ENCODE data around the gene CATSPER3.

Gene CATSPER3

GRCh38 chr5:135012033-135012588 is 44.4 kb downstream of the CATSPER3 start:
- no peak for DNase-seq

GRCh38 chr5:135012951-135013391 is 45.3 kb downstream of the CATSPER3 start:
- no peak for DNase-seq

GRCh38 chr5:135013445-135013844 is 45.7 kb downstream of the CATSPER3 start:
- DNase-seq = no peak

GRCh38 chr5:135013947-135014570 is 46.4 kb downstream of the CATSPER3 start:
- no peak for DNase-seq

GRCh38 chr5:135015942-135016341 is 48.2 kb downstream of the CATSPER3 start:
- no peak for DNase-seq

GRCh38 chr5:135016861-135017290 is 49.2 kb downstream of the CATSPER3 start:
- DNase-seq = no peak

- DNase-seq = no peak
Measured at GRCh38 chr5:135018457-135018856, 50.8 kb downstream of the CATSPER3 start.

GRCh38 chr5:135019314-135019713 is 51.6 kb downstream of the CATSPER3 start:
- no peak for DNase-seq

- DNase-seq = no peak
Measured at GRCh38 chr5:135020111-135020895, 52.6 kb downstream of the CATSPER3 start.

GRCh38 chr5:135024956-135025729 is 57.4 kb downstream of the CATSPER3 start:
- DNase-seq = no peak

GRCh38 chr5:135025730-135026644 is 58.3 kb downstream of the CATSPER3 start:
- no peak for DNase-seq

GRCh38 chr5:135026645-135027265 is 59.0 kb downstream of the CATSPER3 start:
- DNase-seq = no peak

- DNase-seq = no peak
Measured at GRCh38 chr5:135027266-135027696, 59.6 kb downstream of the CATSPER3 start.

- no peak for DNase-seq
Measured at GRCh38 chr5:135027697-135028615, 60.2 kb downstream of the CATSPER3 start.

GRCh38 chr5:135028791-135029476 is 61.2 kb downstream of the CATSPER3 start:
- no peak for DNase-seq

- no peak for DNase-seq
Measured at GRCh38 chr5:135029477-135030122, 61.9 kb downstream of the CATSPER3 start.

GRCh38 chr5:135030123-135030955 is 62.6 kb downstream of the CATSPER3 start:
- no peak for DNase-seq
